ENCODE data around the gene RNF227. TPM values are rescaled to one million over a fixed set of nuclear protein-coding genes. Genes with fewer than 3 reads are reported as not detected.

The RNF227 gene
- total RNA-seq, 1 experiment from 2014 or later = 1.6 TPM

DNA sequence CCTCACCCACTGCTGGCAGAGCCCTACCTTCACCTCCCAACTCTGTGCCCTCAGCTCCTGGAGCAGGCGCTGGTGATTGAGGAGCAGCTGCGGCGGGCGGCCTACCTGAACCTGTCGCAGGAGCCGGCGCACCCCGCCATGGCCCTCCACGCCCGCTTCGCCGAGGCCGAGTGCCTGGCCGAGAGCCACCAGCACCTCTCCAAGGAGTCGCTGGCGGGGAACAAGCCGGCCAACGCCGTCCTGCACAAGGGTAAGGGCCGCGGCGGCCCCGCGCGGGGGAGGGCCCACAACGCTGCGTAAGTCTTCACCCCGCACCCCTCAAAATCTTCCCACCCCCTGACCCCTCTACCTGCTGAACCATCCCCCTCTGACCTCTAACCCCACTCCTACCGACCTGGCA, 7.0 kb downstream of the RNF227 start:
- Histone ChIP-seq H3K4me3 (no peak overlapping the region), H3K27me3 (no peaks in the 10 kb centered on the region), H3K36me3 (peaks cover 42% of the 10 kb centered on the region), H3K9me3 (no peaks in the 10 kb centered on the region)
- no peak for DNase-seq

DNA sequence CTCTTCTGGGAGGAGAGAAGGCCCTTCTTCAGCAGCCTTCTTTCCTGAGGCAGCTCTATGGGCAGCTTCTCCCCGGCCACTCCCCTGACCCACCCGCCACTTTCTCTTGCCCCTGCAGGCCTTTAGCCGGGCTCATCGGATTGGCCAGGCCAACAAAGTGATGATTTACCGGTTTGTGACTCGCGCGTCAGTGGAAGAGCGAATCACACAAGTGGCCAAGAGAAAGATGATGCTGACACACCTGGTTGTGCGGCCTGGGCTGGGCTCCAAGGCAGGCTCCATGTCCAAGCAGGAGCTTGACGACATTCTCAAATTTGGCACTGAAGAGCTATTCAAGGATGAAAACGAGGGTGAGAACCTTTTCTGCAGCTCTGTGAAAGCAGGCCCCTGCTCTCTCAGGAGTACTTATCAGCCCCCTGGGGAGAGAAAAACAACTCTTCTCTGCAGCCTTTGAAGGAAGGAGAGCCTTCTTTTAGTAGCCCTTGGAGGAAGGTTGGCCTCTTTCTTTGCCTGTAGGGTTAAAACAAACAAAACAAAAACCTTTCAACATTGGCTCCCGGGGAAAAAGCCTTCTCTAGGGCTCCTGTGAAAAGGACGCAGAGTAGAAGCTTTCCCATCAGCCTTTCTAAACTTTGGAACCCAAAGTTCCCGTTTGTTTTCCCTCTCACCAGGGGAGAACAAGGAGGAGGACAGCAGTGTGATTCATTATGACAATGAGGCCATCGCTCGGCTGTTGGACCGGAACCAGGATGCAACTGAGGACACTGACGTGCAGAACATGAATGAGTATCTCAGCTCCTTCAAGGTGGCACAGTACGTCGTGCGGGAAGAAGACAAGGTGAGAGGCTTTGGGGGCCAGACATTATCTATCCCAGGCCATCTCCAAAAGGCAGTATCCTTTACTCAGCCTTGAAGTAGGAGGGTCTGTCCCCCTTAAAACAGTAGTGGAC, 12.7 kb downstream of the RNF227 start:
- peaks cover 64% of the 10 kb centered on the region for H3K36me3 ChIP-seq
- no peak for DNase-seq
- H3K27me3 ChIP-seq = no peaks in the 10 kb centered on the region
- no peak overlapping the region for H3K4me3 ChIP-seq
- no peaks in the 10 kb centered on the region for H3K9me3 ChIP-seq

DNA sequence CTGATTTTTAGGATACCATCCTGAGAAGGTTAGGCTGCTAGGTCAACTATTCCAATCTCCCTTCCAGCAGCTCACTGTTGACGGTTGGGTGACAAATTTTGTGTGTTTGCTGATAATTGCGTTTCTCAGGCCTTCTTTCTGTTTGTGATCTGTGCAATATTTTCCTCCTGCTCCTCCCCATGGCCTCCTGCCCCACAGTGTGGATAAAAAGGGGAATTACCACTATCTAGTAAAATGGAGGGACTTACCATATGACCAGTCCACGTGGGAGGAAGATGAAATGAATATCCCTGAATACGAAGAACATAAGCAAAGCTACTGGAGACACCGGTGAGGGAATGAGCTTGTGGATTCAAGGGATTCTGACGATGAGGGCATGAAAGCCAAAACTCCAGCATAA, 18.3 kb downstream of the RNF227 start:
- Histone ChIP-seq H3K9me3 (no peaks in the 10 kb centered on the region), H3K36me3 (peaks cover 73% of the 10 kb centered on the region), H3K27me3 (no peaks in the 10 kb centered on the region), H3K4me3 (no peak overlapping the region)
- no peak for DNase-seq

DNA sequence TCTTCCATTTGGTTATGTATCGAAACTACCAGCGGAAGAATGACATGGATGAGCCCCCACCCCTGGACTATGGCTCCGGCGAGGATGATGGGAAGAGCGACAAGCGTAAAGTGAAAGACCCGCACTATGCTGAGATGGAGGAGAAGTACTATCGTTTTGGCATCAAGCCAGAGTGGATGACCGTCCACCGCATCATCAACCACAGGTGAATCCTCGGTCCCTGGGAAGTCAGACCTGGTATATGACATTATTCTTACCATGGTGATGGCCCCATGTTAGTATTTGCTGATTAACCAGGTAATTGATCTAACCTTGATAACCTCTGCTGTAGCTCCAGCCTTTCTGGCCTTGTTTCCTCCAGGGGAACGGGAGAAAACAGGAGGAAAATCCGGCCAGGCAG, 19.0 kb downstream of the RNF227 start:
- Histone ChIP-seq H3K27me3 (no peaks in the 10 kb centered on the region), H3K36me3 (peaks cover 68% of the 10 kb centered on the region), H3K4me3 (no peak overlapping the region), H3K9me3 (no peaks in the 10 kb centered on the region)
- no peak for DNase-seq

DNA sequence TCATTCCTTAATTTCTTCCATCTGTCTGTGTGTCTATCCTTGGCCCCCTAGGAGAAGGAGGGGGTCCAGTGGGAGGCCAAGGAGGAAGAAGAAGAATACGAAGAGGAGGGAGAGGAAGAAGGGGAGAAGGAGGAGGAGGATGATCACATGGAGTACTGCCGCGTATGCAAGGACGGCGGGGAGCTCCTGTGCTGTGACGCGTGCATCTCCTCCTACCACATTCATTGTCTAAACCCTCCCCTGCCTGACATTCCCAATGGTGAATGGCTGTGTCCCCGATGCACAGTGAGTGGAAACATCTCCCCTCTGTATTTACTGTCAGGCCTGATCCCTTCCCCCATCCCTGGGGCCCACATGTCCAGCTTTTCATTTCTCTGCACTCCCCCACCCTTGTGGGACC, 21.2 kb downstream of the RNF227 start:
- Histone ChIP-seq H3K4me3 (no peak overlapping the region), H3K36me3 (peaks cover 74% of the 10 kb centered on the region), H3K9me3 (no peaks in the 10 kb centered on the region), H3K27me3 (no peaks in the 10 kb centered on the region)
- DNase-seq = no peak

DNA sequence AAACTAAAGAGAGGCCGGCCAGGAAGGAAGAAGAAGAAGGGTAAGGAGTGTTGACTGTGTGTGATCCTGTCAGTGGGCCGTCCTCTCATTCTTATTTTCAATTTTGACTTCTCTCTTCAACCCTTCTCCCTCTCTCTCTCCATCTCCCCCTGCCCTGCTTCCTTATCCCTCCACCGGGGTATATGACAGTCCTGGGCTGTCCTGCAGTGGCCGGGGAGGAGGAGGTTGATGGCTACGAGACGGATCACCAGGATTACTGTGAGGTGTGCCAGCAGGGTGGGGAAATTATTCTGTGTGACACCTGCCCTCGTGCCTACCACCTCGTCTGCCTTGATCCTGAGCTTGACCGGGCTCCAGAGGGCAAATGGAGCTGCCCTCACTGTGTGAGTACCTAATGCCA, 21.9 kb downstream of the RNF227 start:
- Histone ChIP-seq H3K9me3 (no peaks in the 10 kb centered on the region), H3K36me3 (peaks cover 74% of the 10 kb centered on the region), H3K4me3 (no peak overlapping the region), H3K27me3 (no peaks in the 10 kb centered on the region)
- no peak for DNase-seq

DNA sequence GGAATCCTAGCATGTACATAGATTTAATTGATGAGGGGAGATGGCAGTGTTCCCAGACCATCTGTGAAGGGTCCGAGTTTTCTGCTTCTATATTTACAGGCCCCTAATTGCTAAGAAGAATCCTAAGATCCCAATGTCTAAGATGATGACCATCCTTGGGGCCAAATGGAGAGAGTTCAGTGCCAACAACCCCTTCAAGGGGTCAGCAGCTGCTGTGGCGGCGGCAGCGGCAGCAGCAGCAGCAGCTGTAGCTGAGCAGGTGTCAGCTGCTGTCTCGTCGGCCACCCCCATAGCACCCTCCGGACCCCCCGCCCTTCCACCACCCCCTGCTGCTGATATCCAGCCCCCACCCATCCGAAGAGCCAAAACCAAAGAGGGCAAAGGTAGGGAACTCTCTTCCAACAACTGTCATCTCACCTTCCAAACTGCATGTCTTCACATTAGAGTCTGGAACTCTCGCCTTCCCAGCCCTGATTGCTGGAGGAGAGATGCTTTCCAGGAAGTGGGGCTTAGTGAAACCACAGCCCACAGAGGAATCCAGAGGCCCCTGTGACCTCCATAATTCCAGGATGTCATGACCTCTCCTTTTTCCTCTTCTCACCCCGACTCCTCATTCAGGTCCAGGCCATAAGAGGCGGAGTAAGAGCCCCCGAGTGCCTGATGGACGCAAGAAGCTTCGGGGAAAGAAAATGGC, 22.8 kb downstream of the RNF227 start:
- H3K36me3 ChIP-seq = peaks cover 65% of the 10 kb centered on the region
- no peaks in the 10 kb centered on the region for H3K9me3 ChIP-seq

DNA sequence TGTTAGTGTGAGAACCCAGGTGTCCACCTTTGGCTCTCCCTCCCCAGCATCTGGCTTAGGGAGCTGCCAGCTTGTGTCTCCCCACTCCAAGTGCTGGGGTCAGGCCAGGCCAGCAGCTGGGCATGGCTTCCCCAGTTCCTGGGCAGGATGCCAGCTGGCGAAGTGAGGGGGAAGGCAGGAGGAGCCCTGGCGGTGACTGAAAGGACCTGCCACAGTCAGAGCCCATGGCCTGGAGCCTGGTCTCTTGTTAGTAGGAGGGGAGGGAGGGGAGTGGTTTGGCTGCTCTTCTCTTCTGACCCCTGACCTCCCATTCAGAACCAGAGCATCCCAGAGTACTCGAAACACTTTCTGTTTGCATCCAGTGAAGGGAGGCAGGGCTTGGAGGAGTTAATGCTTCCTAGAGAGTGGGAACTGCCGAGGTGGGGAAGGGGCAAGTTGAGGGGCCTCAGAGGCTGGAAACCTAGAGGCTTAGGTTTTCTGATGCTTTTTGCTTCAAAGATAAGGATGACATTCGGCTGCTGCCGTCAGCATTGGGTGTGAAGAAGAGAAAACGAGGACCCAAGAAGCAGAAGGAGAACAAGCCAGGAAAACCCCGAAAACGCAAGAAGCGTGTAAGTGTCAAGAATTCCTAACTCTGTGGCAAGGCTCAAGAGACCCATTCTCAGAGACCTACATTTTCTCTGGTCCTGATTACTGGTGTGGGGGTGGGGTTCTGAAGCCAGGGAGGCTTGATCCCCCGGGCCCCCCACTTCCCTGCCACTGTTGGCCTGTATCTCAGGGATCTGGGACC, 26.7 kb downstream of the RNF227 start:
- peak; percentile 99 for DNase-seq
- peaks cover 33% of the 10 kb centered on the region for H3K36me3 ChIP-seq
- no peaks in the 10 kb centered on the region for H3K27me3 ChIP-seq
- no peaks in the 10 kb centered on the region for H3K9me3 ChIP-seq
- H3K4me3 ChIP-seq = no peak overlapping the region; the same call in 1 of the 2 replicates

More for the DNA sequence above, 22.8 kb downstream of the RNF227 start:
- H3K4me3 ChIP-seq = no peak overlapping the region
- DNase-seq = no peak
- no peaks in the 10 kb centered on the region for H3K27me3 ChIP-seq

DNA sequence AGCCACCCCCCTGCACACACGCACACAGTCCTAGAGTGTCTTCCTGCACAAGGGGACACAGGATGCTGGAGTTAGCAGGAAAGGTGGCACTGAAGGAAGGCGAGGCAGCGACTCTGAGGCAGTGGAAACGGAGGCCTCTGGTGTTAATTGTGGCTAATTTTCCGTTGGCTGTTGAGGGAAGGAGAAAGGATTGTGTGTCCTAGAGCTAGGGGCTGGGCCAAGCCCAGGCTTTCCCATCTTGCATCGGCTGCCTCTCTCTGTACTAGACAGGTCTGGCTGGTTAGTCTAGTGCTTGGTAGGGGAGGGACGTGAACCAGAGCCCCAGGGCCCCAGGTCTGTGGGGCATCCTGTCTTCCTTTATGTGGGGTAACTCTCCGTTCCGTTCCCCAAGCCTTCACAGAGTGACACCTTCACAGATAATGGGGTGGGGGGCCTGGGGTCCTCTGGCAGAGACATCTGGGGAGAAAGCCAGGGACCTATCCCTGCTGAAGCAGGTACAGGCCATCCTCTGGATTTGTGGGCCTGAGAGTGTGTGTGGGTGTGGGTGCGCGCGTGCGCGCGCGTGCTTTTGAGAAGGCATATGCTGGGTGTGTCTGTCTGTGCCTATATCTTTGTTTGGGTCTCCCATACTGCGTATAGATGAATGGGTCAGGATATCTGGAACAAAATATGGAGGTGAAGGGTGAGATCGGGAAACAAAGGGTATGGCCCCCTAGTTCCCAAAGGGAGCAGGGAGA, 27.7 kb downstream of the RNF227 start, which contains the start of gene CHD3:
CHD3 (plus strand) TSS at position 606 of the 737 bp plus-strand sequence. CDS start 212 bp downstream, outside the sequence.
- DNase-seq = no peak
- no peaks in the 10 kb centered on the region for H3K27me3 ChIP-seq
- H3K4me3 ChIP-seq = peak within 1 kb of the TSS; percentile 67
- H3K9me3 ChIP-seq = no peaks in the 10 kb centered on the region
- H3K36me3 ChIP-seq = peaks cover 28% of the 10 kb centered on the region

DNA sequence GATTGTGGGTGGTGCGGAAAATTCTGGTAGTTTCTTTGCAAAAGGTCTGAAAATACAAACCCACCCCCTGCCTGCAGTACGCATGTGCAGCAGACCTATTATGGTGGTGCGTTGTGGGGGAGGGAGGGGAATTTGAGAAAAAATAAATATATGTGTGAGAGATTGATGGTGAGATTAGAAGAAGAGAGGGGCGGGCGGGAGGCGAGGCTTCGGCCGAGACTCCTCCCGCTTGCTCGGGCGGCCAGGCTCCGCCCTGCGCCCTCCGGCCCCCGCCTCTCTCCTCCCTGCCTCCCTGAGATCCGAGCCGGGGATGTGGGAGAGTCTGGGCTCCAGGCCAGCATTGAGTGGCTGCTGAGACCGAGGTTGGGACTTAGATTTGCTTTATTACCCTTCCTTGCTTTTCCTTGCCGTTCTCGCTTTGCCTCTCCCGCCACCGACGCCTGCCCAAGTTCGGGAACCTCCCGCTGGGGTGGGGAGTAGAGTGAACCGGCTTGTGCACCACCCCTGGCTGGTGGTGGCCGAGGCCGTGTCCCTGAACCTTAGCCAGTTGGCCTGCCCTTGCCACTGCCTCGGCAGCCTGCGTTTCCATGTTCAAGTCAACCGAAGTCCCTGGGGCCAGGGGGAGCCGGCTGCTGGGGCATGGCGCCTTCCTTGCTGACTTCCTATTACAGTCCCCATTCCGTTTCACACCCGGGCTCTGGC, 28.5 kb downstream of the RNF227 start:
- peak overlapping the region; percentile 67 for H3K4me3 ChIP-seq
- H3K9me3 ChIP-seq = no peaks in the 10 kb centered on the region
- H3K36me3 ChIP-seq = peaks cover 26% of the 10 kb centered on the region
- no peaks in the 10 kb centered on the region for H3K27me3 ChIP-seq
- peak; percentile 95 for DNase-seq

DNA sequence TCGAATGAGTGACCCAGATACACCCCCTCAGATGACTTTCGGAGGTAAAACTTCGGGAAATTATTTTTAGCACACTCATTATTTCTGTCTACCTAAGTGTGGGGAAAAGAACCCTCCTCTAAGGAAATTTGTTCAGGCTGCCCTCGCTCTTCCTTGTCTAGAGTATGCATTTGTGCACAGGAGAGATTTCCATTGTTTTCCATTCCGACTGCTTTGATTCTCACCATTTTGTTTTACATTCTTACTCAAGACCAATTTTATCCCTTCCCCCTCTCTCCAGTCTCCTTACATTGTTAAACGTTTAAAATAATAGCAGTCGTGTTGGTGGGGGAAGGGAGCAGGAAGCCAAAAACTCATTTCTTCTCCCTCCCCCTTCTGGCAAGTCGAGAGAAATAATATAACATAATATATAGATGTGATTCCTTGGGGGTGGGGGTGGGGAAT, 29.0 kb downstream of the RNF227 start:
- H3K36me3 ChIP-seq = peaks cover 25% of the 10 kb centered on the region
- no peak for DNase-seq
- H3K9me3 ChIP-seq = no peaks in the 10 kb centered on the region
- no peaks in the 10 kb centered on the region for H3K27me3 ChIP-seq
- H3K4me3 ChIP-seq = peak overlapping the region; percentile 67

DNA sequence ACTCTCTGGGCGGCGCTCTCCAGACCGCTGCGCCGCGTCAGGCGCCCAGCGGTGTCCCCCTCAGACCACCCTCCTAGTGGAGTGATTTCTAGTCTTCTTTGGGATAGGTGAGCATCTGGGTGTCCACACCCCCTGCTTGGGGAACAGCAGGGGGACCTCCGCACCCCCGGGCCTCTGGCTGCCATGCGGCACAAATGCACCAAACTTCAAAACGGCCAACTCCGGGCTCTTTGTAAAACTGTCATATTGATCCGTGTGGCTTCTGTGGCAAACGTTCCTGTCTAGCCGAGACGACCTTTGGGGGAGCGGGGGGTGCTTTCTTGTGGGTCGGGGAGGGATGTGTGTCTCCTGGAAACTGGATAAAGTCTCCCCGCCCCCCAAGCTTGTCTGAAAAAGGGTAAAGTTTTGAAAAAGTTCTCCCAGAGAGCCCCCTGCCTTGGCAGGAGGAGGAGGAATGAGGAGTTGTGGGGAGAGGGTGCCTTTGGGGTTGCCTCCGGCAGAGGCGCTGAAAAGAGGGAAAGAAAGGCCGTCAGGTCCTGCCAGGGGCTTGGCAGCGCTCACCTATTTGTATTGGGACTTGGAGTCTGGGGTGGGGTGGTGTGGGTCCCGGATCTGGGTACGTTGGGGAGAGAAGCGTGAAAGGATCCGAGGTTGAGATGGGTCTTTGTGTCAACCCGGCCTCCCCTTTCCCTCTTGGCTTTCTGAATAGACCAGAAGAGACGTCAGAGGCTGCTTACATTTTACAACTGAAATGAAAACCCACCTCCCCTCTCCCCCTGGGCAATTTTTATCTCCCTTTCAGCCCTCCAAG, 29.7 kb downstream of the RNF227 start:
- no peaks in the 10 kb centered on the region for H3K27me3 ChIP-seq
- no peaks in the 10 kb centered on the region for H3K9me3 ChIP-seq
- peaks cover 21% of the 10 kb centered on the region for H3K36me3 ChIP-seq
- peak; percentile 45 for DNase-seq
- peak overlapping the region; percentile 67 for H3K4me3 ChIP-seq

DNA sequence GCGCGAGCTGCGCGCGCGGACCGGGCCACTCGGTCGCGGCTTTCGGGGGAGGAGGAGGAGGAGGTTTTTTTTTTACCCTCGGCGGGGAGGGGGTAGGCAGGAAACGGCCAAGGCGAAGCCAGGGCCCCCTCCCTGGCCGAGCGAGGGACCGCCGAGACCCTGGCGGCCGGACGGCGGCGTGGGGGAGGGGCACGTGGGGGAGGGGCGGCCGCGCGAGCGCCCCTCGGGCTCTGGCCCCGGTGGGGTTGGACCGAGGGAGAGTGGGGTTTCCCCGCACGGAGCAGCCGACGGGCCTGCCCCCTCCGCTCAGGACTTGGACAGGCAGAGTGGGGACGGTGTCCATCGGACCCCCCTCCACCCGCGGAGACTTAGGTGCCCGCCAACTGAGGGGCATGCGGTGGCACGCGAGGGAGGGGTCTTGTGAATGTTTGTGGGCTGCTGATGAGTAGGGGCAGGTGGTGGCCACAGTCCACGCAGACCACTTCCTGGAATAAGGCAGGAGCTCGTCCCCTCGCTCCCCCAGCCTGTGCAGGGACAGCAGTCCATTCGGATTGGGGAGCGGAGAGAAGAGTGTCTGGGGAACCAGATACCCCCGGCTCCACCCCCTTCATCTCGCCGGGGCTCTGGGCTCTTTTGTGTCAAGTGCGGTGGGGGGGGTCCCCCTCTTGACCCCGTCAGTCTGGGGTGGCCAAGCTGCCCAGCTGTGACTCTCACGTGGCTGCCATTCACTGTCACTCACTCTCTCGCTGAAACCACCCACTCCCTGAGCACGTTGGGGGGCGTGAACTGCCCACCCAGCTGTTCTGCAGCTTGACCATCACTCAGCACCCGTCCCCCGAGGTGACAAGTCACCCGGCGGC, 30.5 kb downstream of the RNF227 start:
- no peaks in the 10 kb centered on the region for H3K9me3 ChIP-seq
- H3K4me3 ChIP-seq = peak overlapping the region; percentile 67
- DNase-seq = peak; percentile 57
- no peaks in the 10 kb centered on the region for H3K27me3 ChIP-seq
- H3K36me3 ChIP-seq = peaks cover 12% of the 10 kb centered on the region
